Panc1 (cell line): ENCODE data around the gene WDR35. TPM values are rescaled to one million over a fixed set of nuclear protein-coding genes. Genes with fewer than 3 reads are reported as not detected.

Experiments used
- ATAC-seq: fragments of 200-7000 bp; cut with Tn5 transposase; 2 replicates; pipeline ENCODE4 v1.9.1; 2020; ENCODE audit warnings: mild to moderate bottlenecking, moderate library complexity
- BruUV-seq: library from RNA; stranded (reverse); fragments of 400-500 nt; replicated peaks from 2 replicates; lab custom pipeline; 2021; lab: Mats Ljungman, UMichigan
- CTCF ChIA-PET: fragments of 300-600 bp; sonication (Branson Sonifier 250); formaldehyde crosslinking; loops from one replicate; lab custom pipeline; 2022; ENCODE audit warnings: antibody characterized with exemption; lab: Charles Lee
- POLR2A ChIA-PET: fragments of 300-600 bp; sonication (Branson Sonifier 250); formaldehyde crosslinking; loops from one replicate; lab custom pipeline; 2022; ENCODE audit warnings: antibody characterized with exemption; lab: Charles Lee
- DNase-seq: peaks from one replicate; pipeline ENCODE4 v3.0.0-alpha.2; 2010; ENCODE audit warnings: low read depth, low spot score
- H3K27ac ChIP-seq: 2 replicates; pipeline ENCODE4 v1.5.1; 2011; ENCODE audit warnings: mild to moderate bottlenecking, low read length, inconsistent platforms
- H3K27me3 ChIP-seq: fragments of 200-500 bp; sonication (Bioruptor generic); 2 replicates; pipeline ENCODE4 v1.6.0; 2014; ENCODE audit warnings: low read length, inconsistent platforms; ENCODE audit not compliant: control insufficient read depth, insufficient read depth
- H3K36me3 ChIP-seq: fragments of 200-500 bp; sonication (Bioruptor generic); 2 replicates; pipeline ENCODE4 v1.5.1; 2014; ENCODE audit warnings: inconsistent platforms, mild to moderate bottlenecking, low read length, moderate library complexity; ENCODE audit not compliant: control insufficient read depth, insufficient read depth
- H3K4me1 ChIP-seq: 2 replicates; pipeline ENCODE4 v1.5.1; 2011; ENCODE audit warnings: inconsistent platforms, mild to moderate bottlenecking, low read length, moderate library complexity; ENCODE audit not compliant: control insufficient read depth, insufficient read depth
- H3K4me3 ChIP-seq, 2 experiments: 2 replicates each; pipeline ENCODE4 v1.5.1; 2011 to 2012; ENCODE audit warnings: low read depth in 2 of 2, low read length in 2 of 2, mild to moderate bottlenecking in 2 of 2, inconsistent platforms in 1 of 2, moderate library complexity in 1 of 2
- H3K9me3 ChIP-seq: fragments of 200-500 bp; sonication (Bioruptor generic); 2 replicates; pipeline ENCODE4 v1.5.1; 2014; ENCODE audit warnings: low read depth, mild to moderate bottlenecking, inconsistent platforms, low read length, moderate library complexity; ENCODE audit not compliant: control insufficient read depth, insufficient read depth
- POLR2AphosphoS5 ChIP-seq: IDR thresholded peaks from 2 replicates; pipeline ENCODE4 v1.6.1; 2012; ENCODE audit warnings: mild to moderate bottlenecking, low read depth, low read length, moderate library complexity
- SIN3A ChIP-seq: IDR thresholded peaks from 2 replicates; pipeline ENCODE4 v1.6.1; 2012; ENCODE audit warnings: low read depth, mild to moderate bottlenecking, low read length, moderate library complexity, borderline replicate concordance; ENCODE audit not compliant: insufficient read depth
- TCF7L2 ChIP-seq: IDR thresholded peaks from 2 replicates; pipeline ENCODE4 v1.6.1; 2011; ENCODE audit warnings: mild to moderate bottlenecking, low read depth, low read length, inconsistent platforms
- in situ Hi-C: cut with HindIII; loops from 2 replicates; pipeline ENCODE4 v1.10.0; 2016; ENCODE audit warnings: low sequenced_read_pairs, low pct_unique_long_range_greater_than_20kb
- intact Hi-C: fragments of 100-400 bp; cut with micrococcal nuclease; formaldehyde crosslinking; loops from one replicate; pipeline ENCODE4 v1.10.0; 2022; ENCODE audit not compliant: unreplicated experiment
- total RNA-seq: library from RNA; stranded (reverse); gene quantifications from one replicate; pipeline ENCODE4 v1.2.1, GENCODE V29; 2021; ENCODE audit not compliant: unreplicated experiment
- TF ChIP-seq, protein P1 (sequence below), 2 experiments: IDR thresholded peaks; 2 replicates each; pipeline ENCODE4 v1.6.1; 2011 to 2012; ENCODE audit warnings: low read depth in 2 of 2, control low read depth in 1 of 2, low read length in 1 of 2, mild to moderate bottlenecking in 1 of 2, moderate library complexity in 1 of 2; ENCODE audit not compliant: insufficient read depth in 1 of 2
- TF ChIP-seq, protein P2 (sequence below): fragments of 450-650 bp; IDR thresholded peaks from 2 replicates; pipeline ENCODE4 v1.5.1; 2017; ENCODE audit warnings: mild to moderate bottlenecking

Gene WDR35
- total RNA-seq, 1 experiment from 2014 or later: 13.8 TPM

- DNase-seq (no peak), ATAC-seq (no peak)
- POLR2A ChIA-PET: no interaction called here
- CTCF ChIA-PET: no interaction called here
- Histone ChIP-seq H3K4me1 (no peaks in the 10 kb centered on the region; the same call in 1 of the 2 replicates), H3K9me3 (no peaks in the 10 kb centered on the region), H3K36me3 (no peaks in the 10 kb centered on the region), H3K4me3 (no peak overlapping the region), H3K27ac (no peak overlapping the region), H3K27me3 (no peaks in the 10 kb centered on the region)
- intact Hi-C loops (no loop called here), in situ Hi-C loops (no loop called here)
- no TSS peak for BruUV-seq
- no peak for TF ChIP-seq SIN3A
- TF ChIP-seq, protein P1, sequence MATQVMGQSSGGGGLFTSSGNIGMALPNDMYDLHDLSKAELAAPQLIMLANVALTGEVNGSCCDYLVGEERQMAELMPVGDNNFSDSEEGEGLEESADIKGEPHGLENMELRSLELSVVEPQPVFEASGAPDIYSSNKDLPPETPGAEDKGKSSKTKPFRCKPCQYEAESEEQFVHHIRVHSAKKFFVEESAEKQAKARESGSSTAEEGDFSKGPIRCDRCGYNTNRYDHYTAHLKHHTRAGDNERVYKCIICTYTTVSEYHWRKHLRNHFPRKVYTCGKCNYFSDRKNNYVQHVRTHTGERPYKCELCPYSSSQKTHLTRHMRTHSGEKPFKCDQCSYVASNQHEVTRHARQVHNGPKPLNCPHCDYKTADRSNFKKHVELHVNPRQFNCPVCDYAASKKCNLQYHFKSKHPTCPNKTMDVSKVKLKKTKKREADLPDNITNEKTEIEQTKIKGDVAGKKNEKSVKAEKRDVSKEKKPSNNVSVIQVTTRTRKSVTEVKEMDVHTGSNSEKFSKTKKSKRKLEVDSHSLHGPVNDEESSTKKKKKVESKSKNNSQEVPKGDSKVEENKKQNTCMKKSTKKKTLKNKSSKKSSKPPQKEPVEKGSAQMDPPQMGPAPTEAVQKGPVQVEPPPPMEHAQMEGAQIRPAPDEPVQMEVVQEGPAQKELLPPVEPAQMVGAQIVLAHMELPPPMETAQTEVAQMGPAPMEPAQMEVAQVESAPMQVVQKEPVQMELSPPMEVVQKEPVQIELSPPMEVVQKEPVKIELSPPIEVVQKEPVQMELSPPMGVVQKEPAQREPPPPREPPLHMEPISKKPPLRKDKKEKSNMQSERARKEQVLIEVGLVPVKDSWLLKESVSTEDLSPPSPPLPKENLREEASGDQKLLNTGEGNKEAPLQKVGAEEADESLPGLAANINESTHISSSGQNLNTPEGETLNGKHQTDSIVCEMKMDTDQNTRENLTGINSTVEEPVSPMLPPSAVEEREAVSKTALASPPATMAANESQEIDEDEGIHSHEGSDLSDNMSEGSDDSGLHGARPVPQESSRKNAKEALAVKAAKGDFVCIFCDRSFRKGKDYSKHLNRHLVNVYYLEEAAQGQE (IDR thresholded peaks at IDR 0.05; ENCODE audit: insufficient read depth in 1 of 2, low read depth in 2 of 2, low read length in 1 of 2): no peak
- TF ChIP-seq, protein P2, sequence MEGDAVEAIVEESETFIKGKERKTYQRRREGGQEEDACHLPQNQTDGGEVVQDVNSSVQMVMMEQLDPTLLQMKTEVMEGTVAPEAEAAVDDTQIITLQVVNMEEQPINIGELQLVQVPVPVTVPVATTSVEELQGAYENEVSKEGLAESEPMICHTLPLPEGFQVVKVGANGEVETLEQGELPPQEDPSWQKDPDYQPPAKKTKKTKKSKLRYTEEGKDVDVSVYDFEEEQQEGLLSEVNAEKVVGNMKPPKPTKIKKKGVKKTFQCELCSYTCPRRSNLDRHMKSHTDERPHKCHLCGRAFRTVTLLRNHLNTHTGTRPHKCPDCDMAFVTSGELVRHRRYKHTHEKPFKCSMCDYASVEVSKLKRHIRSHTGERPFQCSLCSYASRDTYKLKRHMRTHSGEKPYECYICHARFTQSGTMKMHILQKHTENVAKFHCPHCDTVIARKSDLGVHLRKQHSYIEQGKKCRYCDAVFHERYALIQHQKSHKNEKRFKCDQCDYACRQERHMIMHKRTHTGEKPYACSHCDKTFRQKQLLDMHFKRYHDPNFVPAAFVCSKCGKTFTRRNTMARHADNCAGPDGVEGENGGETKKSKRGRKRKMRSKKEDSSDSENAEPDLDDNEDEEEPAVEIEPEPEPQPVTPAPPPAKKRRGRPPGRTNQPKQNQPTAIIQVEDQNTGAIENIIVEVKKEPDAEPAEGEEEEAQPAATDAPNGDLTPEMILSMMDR: no peak
- no peak for TF ChIP-seq TCF7L2
- no peak for TF ChIP-seq POLR2AphosphoS5
These were observed 99.8 kb downstream of the WDR35 start for GRCh38 chr2:19890104-19890503.

DNA sequence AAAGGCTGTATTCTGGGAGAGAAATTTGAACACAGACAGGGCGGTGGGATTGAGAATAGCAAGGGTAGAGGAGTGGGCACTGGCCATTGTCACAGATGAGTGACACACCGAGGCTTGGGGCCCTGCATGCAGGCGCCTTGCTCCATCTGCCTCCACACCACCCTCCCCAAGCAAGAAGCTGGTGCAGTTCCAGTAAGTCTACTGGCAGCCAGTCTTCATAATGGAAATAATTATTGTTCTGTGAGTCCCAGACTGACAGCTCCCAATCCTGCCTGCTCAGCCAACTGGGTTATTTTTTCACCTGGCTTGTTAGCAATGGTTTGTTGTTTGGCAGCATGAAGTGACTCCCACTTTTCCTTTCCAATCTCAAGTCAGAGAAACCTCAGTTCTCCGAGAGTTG lies 101.1 kb downstream of the WDR35 start:
- ChIA-PET POLR2A (no interaction called here), CTCF (no interaction called here)
- BruUV-seq: no TSS peak
- Histone ChIP-seq H3K27ac (no peak overlapping the region), H3K27me3 (no peaks in the 10 kb centered on the region), H3K4me1 (no peaks in the 10 kb centered on the region; the same call in 1 of the 2 replicates), H3K4me3 (no peak overlapping the region), H3K9me3 (no peaks in the 10 kb centered on the region), H3K36me3 (no peaks in the 10 kb centered on the region)
- in situ Hi-C loops: no loop called here
- intact Hi-C loops: no loop called here
- DNase-seq (no peak), ATAC-seq (no peak)
- no peak for TF ChIP-seq POLR2AphosphoS5
- TF ChIP-seq TCF7L2: no peak
- TF ChIP-seq, protein P2: no peak
- TF ChIP-seq, protein P1 (IDR thresholded peaks at IDR 0.05; ENCODE audit: insufficient read depth in 1 of 2, low read depth in 2 of 2, low read length in 1 of 2): no peak
- no peak for TF ChIP-seq SIN3A
